Measurements from ENCODE around the gene BCL2.

The BCL2 gene

GRCh38 chr18:63159590-63159989 lies 160.0 kb downstream of the BCL2 start:
- no peak overlapping the region for H3K4me3 ChIP-seq
- in situ Hi-C loops (cut with MboI; ENCODE audit: low sequenced_read_pairs): no loop called here
- no peaks in the 10 kb centered on the region for H3K36me3 ChIP-seq (replicated peaks)
- H3K27me3 ChIP-seq (ENCODE audit: low read depth): no peaks in the 10 kb centered on the region
- no peak for DNase-seq (ENCODE audit: low spot score in 2 of 2)
- no peaks in the 10 kb centered on the region for H3K9me3 ChIP-seq
- H3K4me1 ChIP-seq: peaks cover 9% of the 10 kb centered on the region

GRCh38 chr18:63158676-63159291 lies 160.8 kb downstream of the BCL2 start:
- in situ Hi-C loops (cut with MboI; ENCODE audit: low sequenced_read_pairs): no loop called here
- H3K4me1 ChIP-seq: peaks cover 9% of the 10 kb centered on the region
- no peak overlapping the region for H3K4me3 ChIP-seq
- no peaks in the 10 kb centered on the region for H3K36me3 ChIP-seq (replicated peaks)
- H3K27me3 ChIP-seq (ENCODE audit: low read depth): no peaks in the 10 kb centered on the region
- no peak for DNase-seq (ENCODE audit: low spot score in 2 of 2)
- H3K9me3 ChIP-seq: no peaks in the 10 kb centered on the region

DNA sequence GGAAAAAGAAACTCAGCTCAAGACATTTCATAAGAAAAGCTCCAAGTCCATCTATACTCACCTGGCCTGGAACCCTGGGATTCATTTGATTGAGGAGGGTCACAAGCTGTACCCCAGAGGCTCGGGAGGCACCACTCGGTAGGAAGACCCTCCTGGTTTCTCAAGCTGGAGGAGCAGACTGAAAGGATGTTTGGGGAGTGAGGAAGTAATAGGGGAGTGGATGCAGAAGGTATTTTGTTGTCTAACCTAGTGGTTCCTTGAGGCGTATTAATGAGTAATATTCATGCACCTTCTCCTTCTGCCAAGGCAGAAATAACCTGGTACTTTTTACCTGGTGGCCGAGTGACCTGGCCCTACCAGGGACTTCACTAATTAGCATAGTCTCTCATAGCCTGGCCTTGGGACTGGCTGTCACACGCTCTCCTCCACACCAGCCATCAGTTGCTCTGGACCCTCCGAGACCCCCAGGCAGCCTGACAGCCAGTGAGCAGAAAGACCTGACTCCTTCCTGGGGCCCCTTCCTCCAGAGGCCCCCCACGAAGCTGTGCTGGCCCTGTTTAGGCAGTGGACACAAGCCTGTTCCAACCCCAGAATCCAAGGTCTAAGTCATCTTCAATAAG lies 161.4 kb downstream of the BCL2 start:
- Histone ChIP-seq H3K4me1 (peaks cover 9% of the 10 kb centered on the region), H3K27me3 (ENCODE audit: low read depth) (no peaks in the 10 kb centered on the region), H3K4me3 (no peak overlapping the region), H3K36me3 (replicated peaks) (no peaks in the 10 kb centered on the region), H3K9me3 (no peaks in the 10 kb centered on the region)
- in situ Hi-C loops (cut with MboI; ENCODE audit: low sequenced_read_pairs): no loop called here
- no peak for DNase-seq (ENCODE audit: low spot score in 2 of 2)

DNA sequence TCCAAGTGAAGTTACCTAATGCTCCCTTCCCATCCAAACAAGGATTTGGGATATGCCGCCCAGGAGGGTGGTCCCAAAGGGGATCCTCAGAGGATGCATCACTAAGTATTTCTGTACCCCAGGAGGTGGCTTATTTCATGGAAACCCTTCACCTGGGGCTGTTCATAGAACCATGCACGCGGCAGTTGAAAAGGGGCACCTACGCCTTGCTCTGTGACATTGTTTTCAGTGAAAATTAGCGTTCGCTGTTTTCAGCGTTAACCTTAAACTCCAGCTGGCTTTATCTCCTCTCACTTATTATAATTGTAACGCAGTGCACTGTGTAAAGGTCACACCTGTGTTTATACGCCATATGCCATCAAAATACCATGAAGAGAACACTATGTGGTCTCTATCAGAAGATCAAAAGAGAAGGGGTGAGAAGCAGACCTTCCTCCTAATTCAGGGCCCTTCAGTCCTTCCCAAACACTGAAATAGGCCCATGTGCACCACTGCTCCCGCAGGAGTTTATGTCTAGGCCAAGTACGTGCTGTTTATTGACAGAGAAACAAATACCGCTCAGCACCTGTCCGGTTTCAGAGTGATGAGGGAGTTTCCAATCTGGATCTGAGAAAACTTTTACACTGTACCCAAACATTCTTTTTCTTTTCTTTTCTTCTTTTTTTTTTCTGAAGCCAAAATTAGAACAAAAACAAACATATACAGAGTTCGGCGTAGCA lies 162.1 kb downstream of the BCL2 start:
- H3K27me3 ChIP-seq (ENCODE audit: low read depth): no peaks in the 10 kb centered on the region
- DNase-seq (ENCODE audit: low spot score in 2 of 2): no peak
- H3K36me3 ChIP-seq (replicated peaks): no peaks in the 10 kb centered on the region
- H3K9me3 ChIP-seq: no peaks in the 10 kb centered on the region
- no peak overlapping the region for H3K4me3 ChIP-seq
- H3K4me1 ChIP-seq: peaks cover 9% of the 10 kb centered on the region
- in situ Hi-C loops (cut with MboI; ENCODE audit: low sequenced_read_pairs): no loop called here

GRCh38 chr18:63155910-63156773 lies 163.4 kb downstream of the BCL2 start:
- in situ Hi-C loops (cut with MboI; ENCODE audit: low sequenced_read_pairs): no loop called here
- Histone ChIP-seq H3K9me3 (no peaks in the 10 kb centered on the region), H3K36me3 (replicated peaks) (no peaks in the 10 kb centered on the region), H3K4me3 (no peak overlapping the region), H3K4me1 (peaks cover 9% of the 10 kb centered on the region), H3K27me3 (ENCODE audit: low read depth) (no peaks in the 10 kb centered on the region)
- DNase-seq (ENCODE audit: low spot score in 2 of 2): no peak

- H3K4me1 ChIP-seq: peaks cover 6% of the 10 kb centered on the region
- no peaks in the 10 kb centered on the region for H3K27me3 ChIP-seq (ENCODE audit: low read depth)
- DNase-seq (ENCODE audit: low spot score in 2 of 2): peak; percentile 50 to 89
- H3K4me3 ChIP-seq: no peak overlapping the region
- no peaks in the 10 kb centered on the region for H3K9me3 ChIP-seq
- in situ Hi-C loops (cut with MboI; ENCODE audit: low sequenced_read_pairs): no loop called here
- H3K36me3 ChIP-seq (replicated peaks): no peaks in the 10 kb centered on the region
Measured at GRCh38 chr18:63155169-63155852, 164.3 kb downstream of the BCL2 start.

DNA sequence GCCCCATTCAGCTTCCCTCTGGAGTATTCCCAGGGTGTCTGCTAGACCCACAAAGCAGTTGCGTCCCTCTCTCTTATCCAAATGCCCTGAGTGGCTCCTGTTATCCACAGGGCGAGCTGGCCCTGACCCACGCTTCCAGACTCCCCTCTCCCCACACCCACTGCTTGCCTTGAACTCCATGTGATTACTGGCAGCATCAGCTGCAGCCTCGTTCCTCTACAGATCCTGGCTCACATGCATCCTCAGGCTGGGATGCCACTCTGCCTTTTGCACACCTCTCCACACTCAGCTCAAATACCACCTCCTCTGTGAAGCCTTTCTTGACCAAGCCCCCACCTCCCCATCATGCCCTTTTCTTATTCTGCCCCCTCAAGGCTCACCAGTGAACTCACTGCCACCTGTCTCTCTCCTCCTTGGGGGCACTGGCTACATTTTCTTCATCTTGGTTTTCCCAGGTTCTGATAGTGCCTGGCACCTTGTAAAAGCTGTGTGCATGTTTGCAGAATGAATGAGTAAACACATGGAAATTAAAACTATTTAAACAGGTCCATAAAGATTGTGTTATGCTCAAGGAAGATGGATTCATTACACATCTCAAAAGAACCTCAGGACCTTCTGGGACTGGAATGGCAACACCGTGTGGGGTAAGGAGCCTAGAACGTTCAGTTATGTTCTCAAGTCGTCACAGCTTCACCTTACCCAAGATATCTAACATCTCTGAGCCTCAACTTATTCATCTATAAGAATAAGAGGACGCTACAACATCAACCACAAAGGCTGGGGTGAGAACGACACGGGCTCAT lies 165.0 kb downstream of the BCL2 start:
- H3K9me3 ChIP-seq: no peaks in the 10 kb centered on the region

GRCh38 chr18:63152791-63153190 lies 166.8 kb downstream of the BCL2 start:
- no peak for DNase-seq (ENCODE audit: low spot score in 2 of 2)
- no peaks in the 10 kb centered on the region for H3K36me3 ChIP-seq (replicated peaks)
- no peaks in the 10 kb centered on the region for H3K9me3 ChIP-seq
- H3K4me1 ChIP-seq: peaks cover 6% of the 10 kb centered on the region
- in situ Hi-C loops (cut with MboI; ENCODE audit: low sequenced_read_pairs): no loop called here
- no peaks in the 10 kb centered on the region for H3K27me3 ChIP-seq (ENCODE audit: low read depth)
- H3K4me3 ChIP-seq: no peak overlapping the region

More for the DNA sequence above, 165.0 kb downstream of the BCL2 start:
- in situ Hi-C loops (cut with MboI; ENCODE audit: low sequenced_read_pairs): no loop called here
- no peaks in the 10 kb centered on the region for H3K27me3 ChIP-seq (ENCODE audit: low read depth)
- H3K4me3 ChIP-seq: no peak overlapping the region
- peaks cover 6% of the 10 kb centered on the region for H3K4me1 ChIP-seq
- H3K36me3 ChIP-seq (replicated peaks): no peaks in the 10 kb centered on the region
- DNase-seq (ENCODE audit: low spot score in 2 of 2): no peak

DNA sequence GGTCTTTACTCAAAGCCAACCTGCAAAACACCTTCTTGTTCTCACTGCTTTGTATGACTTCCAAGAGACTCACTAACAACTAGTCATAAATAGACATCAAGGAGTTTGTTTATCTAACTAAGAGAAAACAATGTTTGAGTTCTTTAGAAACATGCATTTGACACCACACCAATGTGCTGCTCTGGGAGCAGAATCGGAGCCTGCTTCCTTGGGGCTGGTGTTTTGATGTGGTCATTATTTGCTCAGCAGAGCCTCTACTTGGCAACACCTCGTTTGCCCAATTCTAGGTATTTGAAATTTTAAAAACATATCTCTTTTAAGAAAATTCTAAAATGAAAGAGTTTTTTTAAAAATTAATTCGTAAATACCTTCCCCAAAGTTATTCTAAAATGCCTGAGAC lies 167.5 kb downstream of the BCL2 start:
- H3K4me1 ChIP-seq: peaks cover 6% of the 10 kb centered on the region
- in situ Hi-C loops (cut with MboI; ENCODE audit: low sequenced_read_pairs): no loop called here

GRCh38 chr18:63151539-63151938 lies 168.0 kb downstream of the BCL2 start:
- peaks cover 6% of the 10 kb centered on the region for H3K4me1 ChIP-seq
- in situ Hi-C loops (cut with MboI; ENCODE audit: low sequenced_read_pairs): no loop called here

More for the DNA sequence above, 167.5 kb downstream of the BCL2 start:
- DNase-seq (ENCODE audit: low spot score in 2 of 2): no peak
- Histone ChIP-seq H3K9me3 (no peaks in the 10 kb centered on the region), H3K36me3 (replicated peaks) (no peaks in the 10 kb centered on the region), H3K27me3 (ENCODE audit: low read depth) (no peaks in the 10 kb centered on the region), H3K4me3 (no peak overlapping the region)

GRCh38 chr18:63150942-63151421 lies 168.6 kb downstream of the BCL2 start:
- Histone ChIP-seq H3K36me3 (replicated peaks) (no peaks in the 10 kb centered on the region), H3K27me3 (ENCODE audit: low read depth) (no peaks in the 10 kb centered on the region), H3K4me1 (peaks cover 6% of the 10 kb centered on the region), H3K9me3 (no peaks in the 10 kb centered on the region), H3K4me3 (no peak overlapping the region)
- no peak for DNase-seq (ENCODE audit: low spot score in 2 of 2)
- in situ Hi-C loops (cut with MboI; ENCODE audit: low sequenced_read_pairs): no loop called here

More at GRCh38 chr18:63151539-63151938, 168.0 kb downstream of the BCL2 start:
- DNase-seq (ENCODE audit: low spot score in 2 of 2): no peak
- Histone ChIP-seq H3K27me3 (ENCODE audit: low read depth) (no peaks in the 10 kb centered on the region), H3K9me3 (no peaks in the 10 kb centered on the region), H3K4me3 (no peak overlapping the region), H3K36me3 (replicated peaks) (no peaks in the 10 kb centered on the region)

DNA sequence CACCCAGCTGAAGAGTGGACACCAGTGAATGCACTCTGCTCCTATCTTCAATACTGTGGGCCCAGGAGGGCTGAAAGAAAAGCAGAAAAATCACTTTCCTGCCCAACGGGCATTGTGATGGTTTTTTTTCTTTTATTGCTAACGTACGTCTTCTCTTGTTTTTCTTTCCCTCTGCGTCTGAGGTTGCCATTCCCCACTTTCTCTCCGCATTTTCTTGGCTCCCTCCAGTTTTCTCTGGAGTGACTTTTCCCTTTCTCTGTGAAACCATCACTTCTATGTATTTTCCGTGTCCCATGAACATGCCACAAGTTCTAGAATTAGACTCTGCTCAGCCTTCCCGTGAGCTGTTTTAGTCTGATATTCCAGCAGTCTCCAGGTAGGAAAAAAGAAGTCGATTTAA lies 169.2 kb downstream of the BCL2 start:
- no peaks in the 10 kb centered on the region for H3K36me3 ChIP-seq (replicated peaks)
- DNase-seq (ENCODE audit: low spot score in 2 of 2): no peak
- no peaks in the 10 kb centered on the region for H3K9me3 ChIP-seq
- peaks cover 2% of the 10 kb centered on the region; the same call in 1 of the 2 replicates for H3K4me1 ChIP-seq
- in situ Hi-C loops (cut with MboI; ENCODE audit: low sequenced_read_pairs): no loop called here
- no peak overlapping the region for H3K4me3 ChIP-seq
- no peaks in the 10 kb centered on the region for H3K27me3 ChIP-seq (ENCODE audit: low read depth)
